Erythroblast (primary cell): Measurements from ENCODE around the gene ZC3H15.

Experiments used
- GATA1 ChIP-seq: IDR thresholded peaks from 2 replicates; pipeline ENCODE4 v1.6.1; 2011; ENCODE audit warnings: low read depth, mild to moderate bottlenecking, control low read depth, low read length, moderate library complexity
- POLR2A ChIP-seq: IDR thresholded peaks from 2 replicates; pipeline ENCODE4 v1.6.1; 2011; ENCODE audit warnings: mild to moderate bottlenecking, low read length

DNA sequence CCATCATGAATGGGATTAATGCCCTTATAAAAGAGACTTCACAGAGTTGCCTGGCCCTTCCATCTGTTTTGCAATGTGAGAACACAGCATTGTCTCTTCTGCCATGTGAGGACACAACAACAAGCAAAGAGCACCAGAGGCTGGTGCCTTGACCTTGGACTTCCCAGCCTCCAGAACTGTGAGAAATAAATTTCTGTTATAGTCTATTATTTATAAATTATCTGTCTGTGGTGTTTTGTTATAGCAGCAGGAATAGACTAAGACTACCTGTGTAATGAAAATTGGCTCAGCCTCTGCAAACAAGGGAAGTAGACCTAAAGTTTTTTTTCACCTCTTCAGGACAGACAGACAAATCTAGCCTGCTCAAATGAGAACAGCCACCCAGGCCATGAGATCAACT, 19.3 kb upstream of the ZC3H15 start:
- no peak for TF ChIP-seq POLR2A
- no peak for TF ChIP-seq GATA1
